Keratinocyte (primary cell): ENCODE measurements around the gene ATPAF2.

ENCODE experiments used
- CTCF ChIP-seq, 3 experiments: IDR thresholded peaks in 1 of 3; conservative IDR thresholded peaks in 1 of 3; optimal IDR thresholded peaks in 1 of 3; 2 replicates in 2 of 3; 3 replicates in 1 of 3; pipeline versions ENCODE3 to v1.5.1; 2011; ENCODE audit warnings: low read length in 3 of 3, mild to moderate bottlenecking in 3 of 3, moderate library complexity in 2 of 3, control low read depth in 1 of 3, inconsistent platforms in 1 of 3; ENCODE audit not compliant: insufficient read depth in 2 of 3; ENCODE audit errors: extremely low read depth in 1 of 3
- EZH2 ChIP-seq: IDR thresholded peaks from one replicate; pipeline ENCODE4 v1.6.1; 2012; ENCODE audit warnings: inconsistent platforms, mild to moderate bottlenecking, low read length, moderate library complexity

GRCh38 chr17:17987187-17987896 lies 51.6 kb downstream of the ATPAF2 start:
- TF ChIP-seq CTCF (optimal IDR thresholded peaks at IDR 0.05 in 1 of 3, IDR thresholded peaks at IDR 0.05 in 1 of 3, conservative IDR thresholded peaks at IDR 0.05 in 1 of 3; ENCODE audit: extremely low read depth in 1 of 3, insufficient read depth in 2 of 3, low read length in 3 of 3) (no peak), EZH2 (no peak)
